GM13976 (cell line): ENCODE measurements around the gene CDH13.

Experiments used
- DNase-seq: peaks from one replicate; pipeline ENCODE4 v3.0.0; 2012; ENCODE audit warnings: low spot score
- CTCF ChIP-seq: IDR thresholded peaks from 2 replicates; pipeline ENCODE4 v1.5.1; 2012; ENCODE audit warnings: borderline replicate concordance, mild to moderate bottlenecking; ENCODE audit not compliant: insufficient read depth; ENCODE audit errors: extremely low read depth, missing control alignments, control extremely low read depth
- in situ Hi-C: fragments of 300-500 bp; cut with MboI; formaldehyde crosslinking; loops from one replicate; pipeline ENCODE4 v1.12.0; 2022; ENCODE audit warnings: low sequenced_read_pairs, mixed read lengths, inconsistent platforms; ENCODE audit not compliant: unreplicated experiment

Gene CDH13

GRCh38 chr16:83130039-83130438 is 503.3 kb downstream of the CDH13 start:
- DNase-seq: no peak
- in situ Hi-C loops: no loop called here
- no peak for TF ChIP-seq CTCF

GRCh38 chr16:83134638-83135037 is 507.9 kb downstream of the CDH13 start:
- in situ Hi-C loops: no loop called here
- DNase-seq: no peak
- no peak for TF ChIP-seq CTCF

- in situ Hi-C loops: no loop called here
- DNase-seq: no peak
- TF ChIP-seq CTCF: no peak
Measured at GRCh38 chr16:83136419-83136818, 509.6 kb downstream of the CDH13 start.

GRCh38 chr16:83136924-83137323 is 510.2 kb downstream of the CDH13 start:
- in situ Hi-C loops: no loop called here

GRCh38 chr16:83137326-83137781 is 510.6 kb downstream of the CDH13 start:
- no peak for DNase-seq
- in situ Hi-C loops: no loop called here
- TF ChIP-seq CTCF: no peak

More at GRCh38 chr16:83136924-83137323, 510.2 kb downstream of the CDH13 start:
- TF ChIP-seq CTCF: no peak
- no peak for DNase-seq

- no peak for DNase-seq
- in situ Hi-C loops: no loop called here
Measured at GRCh38 chr16:83137894-83138293, 511.1 kb downstream of the CDH13 start.

More at GRCh38 chr16:83137894-83138293, 511.1 kb downstream of the CDH13 start:
- TF ChIP-seq CTCF: no peak
